Neural progenitor cell (in vitro differentiated cells): ENCODE results near the gene TOMM40L. TPM values are rescaled to one million over a fixed set of nuclear protein-coding genes. Genes with fewer than 3 reads are reported as not detected.

Experiments used
- DNase-seq: peaks from one replicate; pipeline ENCODE4 v3.0.0-alpha.2; 2016; ENCODE audit warnings: low spot score
- H2AFZ ChIP-seq: fragments of 200-600 bp; sonication (generic); replicated peaks from 2 replicates; pipeline ENCODE4 v1.6.1; 2016; ENCODE audit warnings: antibody characterized with exemption
- H3F3A ChIP-seq: fragments of 200-600 bp; sonication (generic); 2 replicates; pipeline ENCODE4 v1.6.1; 2016; ENCODE audit warnings: antibody characterized with exemption, low read depth
- H3K27ac ChIP-seq: fragments of 200-600 bp; sonication (generic); 2 replicates; pipeline ENCODE4 v1.5.1; 2016; ENCODE audit warnings: mild to moderate bottlenecking
- H3K27me3 ChIP-seq: fragments of 200-600 bp; sonication (generic); 2 replicates; pipeline ENCODE4 v1.6.1; 2016; ENCODE audit warnings: mild to moderate bottlenecking, moderate library complexity
- H3K36me3 ChIP-seq: fragments of 200-600 bp; sonication (generic); 2 replicates; pipeline ENCODE4 v1.5.1; 2016
- H3K4me1 ChIP-seq: fragments of 200-600 bp; sonication (generic); 2 replicates; pipeline ENCODE4 v1.6.1; 2016; ENCODE audit warnings: mixed run types
- H3K4me2 ChIP-seq: fragments of 200-600 bp; sonication (generic); 2 replicates; pipeline ENCODE4 v1.6.1; 2016
- H3K4me3 ChIP-seq: fragments of 200-600 bp; sonication (generic); 2 replicates; pipeline ENCODE4 v1.5.1; 2016
- H3K79me2 ChIP-seq: fragments of 200-600 bp; sonication (generic); 2 replicates; pipeline ENCODE4 v1.6.1; 2016; ENCODE audit warnings: low read depth
- H3K9ac ChIP-seq: fragments of 200-600 bp; sonication (generic); 2 replicates; pipeline ENCODE4 v1.6.1; 2016
- H3K9me3 ChIP-seq: fragments of 200-600 bp; sonication (generic); 2 replicates; pipeline ENCODE4 v1.5.1; 2016; ENCODE audit warnings: low read depth
- H4K20me1 ChIP-seq: fragments of 200-600 bp; sonication (generic); 2 replicates; pipeline ENCODE4 v1.6.1; 2016; ENCODE audit warnings: low read depth
- H3K27ac Mint-ChIP-seq: 3 replicates; pipeline ENCODE4 v1.8.0; 2021; ENCODE audit warnings: mixed read lengths
- H3K27me3 Mint-ChIP-seq: 2 replicates; pipeline ENCODE4 v1.8.0; 2022; ENCODE audit warnings: low read depth, mild to moderate bottlenecking, inconsistent platforms, moderate library complexity, mixed read lengths; ENCODE audit not compliant: insufficient read depth
- H3K36me3 Mint-ChIP-seq: 3 replicates; pipeline ENCODE4 v1.8.0; 2021; ENCODE audit warnings: mixed read lengths
- H3K4me1 Mint-ChIP-seq: 3 replicates; pipeline ENCODE4 v1.8.0; 2021; ENCODE audit warnings: mixed read lengths
- H3K4me3 Mint-ChIP-seq: 3 replicates; pipeline ENCODE4 v1.8.0; 2021; ENCODE audit warnings: mild to moderate bottlenecking, moderate library complexity, mixed read lengths
- H3K9me3 Mint-ChIP-seq: 3 replicates; pipeline ENCODE4 v1.8.0; 2020; ENCODE audit warnings: mixed read lengths
- CTCF ChIP-seq: fragments of 200-600 bp; sonication (generic); IDR thresholded peaks from 2 replicates; pipeline ENCODE4 v1.5.1; 2017; ENCODE audit warnings: antibody characterized with exemption, mild to moderate bottlenecking
- EZH2 ChIP-seq: fragments of 200-600 bp; sonication (generic); IDR thresholded peaks from 2 replicates; pipeline ENCODE4 v1.6.1; 2017; ENCODE audit warnings: antibody characterized with exemption, mild to moderate bottlenecking, moderate library complexity
- EZH2phosphoT487 ChIP-seq: fragments of 200-600 bp; sonication (generic); IDR thresholded peaks from 2 replicates; pipeline ENCODE4 v1.6.1; 2017; ENCODE audit warnings: antibody characterized with exemption
- total RNA-seq: library from RNA; depleted of rRNA; stranded (reverse); fragments of >200 nt; gene quantifications from 2 replicates; pipeline ENCODE4 v1.2.3, GENCODE V29; 2015; ENCODE audit warnings: low replicate concordance

TOMM40L gene
- total RNA-seq, 1 donor from 2014 or later = 7.2 TPM

GRCh38 chr1:161219078-161219892, 6.6 kb upstream of the TOMM40L start:
- TF ChIP-seq EZH2 (no peak), EZH2phosphoT487 (no peak), CTCF (no peak)
- Histone ChIP-seq H3K79me2 (no peaks in the 10 kb centered on the region), H3K4me1 (peaks cover 6% of the 10 kb centered on the region), H2AFZ (no peak overlapping the region), H3K36me3 (no peaks in the 10 kb centered on the region), H3F3A (peaks cover 14% of the 10 kb centered on the region), H3K4me3 (no peak overlapping the region), H3K4me2 (no peak overlapping the region), H4K20me1 (no peaks in the 10 kb centered on the region), H3K27ac (no peak overlapping the region), H3K9me3 (no peaks in the 10 kb centered on the region), H3K27me3 (no peaks in the 10 kb centered on the region), H3K9ac (no peak overlapping the region)
- H3K27ac Mint-ChIP-seq = no peak overlapping the region
- peak overlapping the region; percentile 23 for H3K4me3 Mint-ChIP-seq
- no peak for DNase-seq
- peaks cover 7% of the 10 kb centered on the region for H3K36me3 Mint-ChIP-seq
- peaks cover 4% of the 10 kb centered on the region for H3K27me3 Mint-ChIP-seq
- H3K9me3 Mint-ChIP-seq = no peaks in the 10 kb centered on the region
- H3K4me1 Mint-ChIP-seq = peaks cover 13% of the 10 kb centered on the region

- peaks cover 13% of the 10 kb centered on the region for H3K4me1 Mint-ChIP-seq
- no peak overlapping the region for H2AFZ ChIP-seq
- H3K4me2 ChIP-seq = no peak overlapping the region
- no peaks in the 10 kb centered on the region for H4K20me1 ChIP-seq
- peaks cover 6% of the 10 kb centered on the region for H3K4me1 ChIP-seq
- no peak overlapping the region for H3K4me3 Mint-ChIP-seq
- peaks cover 9% of the 10 kb centered on the region for H3F3A ChIP-seq
- H3K9me3 Mint-ChIP-seq = no peaks in the 10 kb centered on the region
- H3K27ac Mint-ChIP-seq = no peak overlapping the region
- no peaks in the 10 kb centered on the region for H3K27me3 ChIP-seq
- peaks cover 7% of the 10 kb centered on the region for H3K27me3 Mint-ChIP-seq
- DNase-seq = no peak
- no peaks in the 10 kb centered on the region for H3K9me3 ChIP-seq
- no peak overlapping the region for H3K27ac ChIP-seq
- H3K9ac ChIP-seq = no peak overlapping the region
- H3K36me3 ChIP-seq = no peaks in the 10 kb centered on the region
- H3K79me2 ChIP-seq = no peaks in the 10 kb centered on the region
- TF ChIP-seq EZH2phosphoT487 (no peak), CTCF (no peak), EZH2 (no peak)
- peaks cover 3% of the 10 kb centered on the region for H3K36me3 Mint-ChIP-seq
- no peak overlapping the region for H3K4me3 ChIP-seq
Observed at GRCh38 chr1:161220002-161220401, 5.9 kb upstream of the TOMM40L start.

- Histone ChIP-seq H3K9me3 (no peaks in the 10 kb centered on the region), H4K20me1 (no peaks in the 10 kb centered on the region), H3K9ac (no peak overlapping the region), H3K27ac (no peak overlapping the region), H3K36me3 (no peaks in the 10 kb centered on the region), H3K4me1 (peaks cover 9% of the 10 kb centered on the region), H2AFZ (no peak overlapping the region), H3K79me2 (no peaks in the 10 kb centered on the region), H3K4me2 (no peak overlapping the region), H3K4me3 (no peak overlapping the region), H3K27me3 (no peaks in the 10 kb centered on the region), H3F3A (peaks cover 13% of the 10 kb centered on the region)
- no peak for TF ChIP-seq EZH2
- TF ChIP-seq CTCF = no peak
- TF ChIP-seq EZH2phosphoT487 = no peak
- peaks cover 25% of the 10 kb centered on the region for H3K4me1 Mint-ChIP-seq
- peaks cover 5% of the 10 kb centered on the region for H3K27me3 Mint-ChIP-seq
- H3K9me3 Mint-ChIP-seq = no peaks in the 10 kb centered on the region
- no peaks in the 10 kb centered on the region for H3K36me3 Mint-ChIP-seq
- H3K4me3 Mint-ChIP-seq = no peak overlapping the region
- no peak overlapping the region for H3K27ac Mint-ChIP-seq
- DNase-seq = no peak
Observed at GRCh38 chr1:161222175-161223019, 3.5 kb upstream of the TOMM40L start.
